Measurements from ENCODE around the gene APCDD1L. TPM values are rescaled to one million over a fixed set of nuclear protein-coding genes. Genes with fewer than 3 reads are reported as not detected.
A peak's percentile ranks its signal among the peaks of the same experiment; 100 is the strongest.
"Not testable (repeated sequence)": the region's sequence is repeated elsewhere in the genome, so short reads cannot be mapped to it uniquely, and the experiment has no call there.

The APCDD1L gene
- total RNA-seq, 1 experiment from 2014 or later, result not detected

DNA sequence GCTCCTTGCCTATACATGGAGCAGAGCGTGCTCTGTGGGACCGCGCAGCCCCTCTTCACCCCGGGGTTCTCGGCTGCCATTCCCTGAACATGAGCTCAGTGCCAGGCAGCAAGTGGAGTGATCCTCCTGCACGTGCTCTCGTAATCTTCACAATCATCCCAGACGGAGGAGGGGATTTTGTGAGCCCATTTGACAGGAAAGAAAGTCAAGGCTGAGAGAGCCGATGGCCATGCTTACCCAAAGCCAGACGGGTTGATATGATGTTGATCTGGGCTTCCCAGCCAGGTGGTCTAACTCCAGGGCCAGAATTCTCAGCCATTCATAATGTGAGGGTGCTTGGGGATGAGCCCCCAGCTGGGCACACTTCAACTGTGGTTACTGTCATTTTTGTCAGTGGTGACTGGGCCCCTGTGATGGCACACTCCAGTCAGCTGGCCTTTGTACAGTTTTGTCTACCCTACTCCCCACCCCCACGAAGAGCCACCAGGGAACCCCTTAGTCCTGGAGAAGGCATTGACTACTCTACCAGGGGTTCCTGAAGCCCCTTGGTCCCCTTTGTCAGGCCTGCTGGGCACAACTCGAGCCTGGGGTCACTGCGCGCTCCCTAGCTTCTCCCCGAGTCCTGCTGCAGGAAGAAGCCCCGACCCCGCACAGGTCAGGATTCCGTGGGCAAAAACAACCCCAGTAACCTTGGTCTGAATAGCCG, 1.5 kb downstream of the APCDD1L start:
- no peaks in the 10 kb centered on the region for H3K9me3 ChIP-seq (replicated peaks)
- no peak overlapping the region for H3K4me3 ChIP-seq
- H3K4me1 ChIP-seq, result no peaks in the 10 kb centered on the region
- no peaks in the 10 kb centered on the region for H3K36me3 ChIP-seq
- DNase-seq, result no peak
- H3K27me3 ChIP-seq, result peaks cover 11% of the 10 kb centered on the region; the same call in 1 of the 2 replicates
- no peak overlapping the region for H3K27ac ChIP-seq

GRCh38 chr20:58512808-58513552, 2.2 kb downstream of the APCDD1L start:
- Histone ChIP-seq H3K9me3 (replicated peaks) (no peaks in the 10 kb centered on the region), H3K36me3 (no peaks in the 10 kb centered on the region), H3K4me3 (no peak overlapping the region), H3K27me3 (peaks cover 11% of the 10 kb centered on the region; the same call in 1 of the 2 replicates), H3K4me1 (no peaks in the 10 kb centered on the region), H3K27ac (no peak overlapping the region)
- DNase-seq, result no peak

DNA sequence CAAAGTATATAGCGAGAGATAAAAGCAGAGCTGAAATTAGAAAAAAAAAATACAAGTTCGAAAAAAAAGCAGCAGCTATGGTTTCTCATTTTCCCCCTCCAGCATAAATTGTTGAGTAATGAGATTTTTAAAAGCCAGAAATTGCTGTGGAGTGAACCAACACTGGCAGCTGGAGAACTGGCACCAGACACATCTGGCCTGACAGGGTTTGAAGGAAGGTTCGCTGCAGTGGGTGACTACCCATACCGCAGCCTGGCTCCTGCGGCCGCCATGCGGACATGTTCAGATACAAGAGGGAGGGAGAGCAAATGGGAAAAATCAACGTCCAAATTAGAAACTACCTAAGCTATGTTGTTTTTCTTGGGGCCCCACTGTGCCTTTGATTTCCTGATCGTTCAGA, 3.3 kb downstream of the APCDD1L start:
- H3K27ac ChIP-seq, result no peak overlapping the region

DNA sequence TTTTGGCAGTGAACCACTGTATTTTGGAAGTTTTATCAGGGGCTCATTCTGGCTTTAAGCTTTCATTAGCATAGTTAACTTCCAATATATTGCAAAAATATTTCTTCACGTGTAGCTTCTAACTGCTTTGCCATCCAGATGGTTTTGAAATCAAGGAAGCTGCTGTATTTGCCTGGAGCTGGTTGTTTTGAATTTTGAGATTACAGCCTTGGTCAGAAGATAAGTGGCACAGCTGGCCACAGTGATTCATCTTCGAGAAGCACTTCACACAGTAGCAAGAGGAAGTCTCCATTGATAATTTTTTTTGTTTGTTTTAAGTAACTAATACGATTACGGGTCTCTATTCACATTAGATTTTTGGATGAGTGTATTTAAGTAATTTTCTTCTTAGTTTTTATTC, 3.8 kb downstream of the APCDD1L start:
- peak in 1 of 2 experiments; percentile 34 for DNase-seq

More for the DNA sequence above, 3.3 kb downstream of the APCDD1L start:
- no peaks in the 10 kb centered on the region for H3K36me3 ChIP-seq
- H3K9me3 ChIP-seq (replicated peaks), result no peaks in the 10 kb centered on the region; the same call in 1 of the 2 replicates
- H3K4me3 ChIP-seq, result no peak overlapping the region
- H3K27me3 ChIP-seq, result peaks cover 11% of the 10 kb centered on the region; the same call in 1 of the 2 replicates
- H3K4me1 ChIP-seq, result no peaks in the 10 kb centered on the region
- no peak for DNase-seq

DNA sequence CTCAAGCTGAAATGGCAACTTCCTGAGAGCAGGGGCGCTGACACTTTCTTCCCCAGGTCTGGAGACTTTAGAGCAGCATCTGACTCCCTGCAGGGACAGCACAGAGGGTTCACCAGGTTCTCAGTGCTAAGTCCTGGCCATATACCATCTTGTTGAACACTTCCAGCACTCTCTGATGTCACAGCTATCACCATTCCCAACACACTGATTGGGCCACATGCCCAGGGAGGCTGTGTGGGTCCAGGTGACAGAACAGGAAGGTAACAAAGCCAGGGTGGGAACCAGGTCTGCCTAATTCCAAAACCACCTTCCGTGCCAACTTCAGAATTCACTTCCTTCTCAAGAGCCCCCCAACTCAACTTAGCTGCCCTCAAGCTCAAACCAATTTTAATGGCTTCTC, 4.3 kb downstream of the APCDD1L start:
- H3K36me3 ChIP-seq, result no peaks in the 10 kb centered on the region
- peaks cover 6% of the 10 kb centered on the region; the same call in 1 of the 2 replicates for H3K27me3 ChIP-seq
- H3K4me3 ChIP-seq, result no peak overlapping the region
- H3K27ac ChIP-seq, result no peak overlapping the region
- DNase-seq, result no peak
- no peaks in the 10 kb centered on the region; the same call in 1 of the 2 replicates for H3K9me3 ChIP-seq (replicated peaks)
- no peaks in the 10 kb centered on the region for H3K4me1 ChIP-seq

More for the DNA sequence above, 3.8 kb downstream of the APCDD1L start:
- Histone ChIP-seq H3K36me3 (no peaks in the 10 kb centered on the region), H3K27me3 (peaks cover 8% of the 10 kb centered on the region; the same call in 1 of the 2 replicates), H3K4me1 (no peaks in the 10 kb centered on the region), H3K4me3 (no peak overlapping the region), H3K9me3 (replicated peaks) (no peaks in the 10 kb centered on the region; the same call in 1 of the 2 replicates), H3K27ac (no peak overlapping the region)

DNA sequence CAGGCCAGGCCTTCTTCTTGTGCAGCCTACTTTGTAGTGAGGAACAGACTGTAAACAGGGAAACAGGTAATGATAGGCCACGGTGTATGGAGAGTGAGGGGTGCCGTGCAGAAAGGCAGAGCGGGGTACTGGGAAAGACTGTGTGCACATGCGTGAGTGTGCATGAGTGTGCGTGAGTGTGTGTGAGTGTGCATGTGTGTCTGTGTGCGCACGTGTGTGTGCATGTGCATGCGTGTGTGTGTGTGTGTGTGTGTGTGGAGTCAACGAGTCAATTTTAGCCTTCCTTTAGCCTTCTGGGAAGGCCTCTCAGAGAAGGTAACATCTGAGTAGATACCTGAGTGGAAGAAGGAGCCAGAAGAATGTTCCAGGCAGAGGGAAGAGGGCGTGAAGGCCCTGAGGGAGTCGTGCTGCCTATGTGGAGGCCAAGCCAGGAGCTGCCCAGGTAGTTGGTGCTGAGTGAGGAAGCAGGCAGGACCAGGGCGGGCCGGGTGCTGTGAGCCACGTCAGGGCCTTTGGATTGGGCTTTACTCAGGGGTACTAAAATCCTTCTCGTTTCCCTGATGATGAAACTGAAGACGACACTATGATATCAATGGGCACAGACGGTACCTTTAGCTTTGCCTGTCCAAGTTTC, 6.3 kb downstream of the APCDD1L start:
- Histone ChIP-seq H3K9me3 (replicated peaks) (no peaks in the 10 kb centered on the region; the same call in 1 of the 2 replicates), H3K36me3 (no peaks in the 10 kb centered on the region), H3K27me3 (peaks cover 6% of the 10 kb centered on the region; the same call in 1 of the 2 replicates), H3K4me1 (no peaks in the 10 kb centered on the region), H3K27ac (no peak overlapping the region), H3K4me3 (no peak overlapping the region)
- no peak for DNase-seq

GRCh38 chr20:58506999-58507398, 8.2 kb downstream of the APCDD1L start:
- H3K4me3 ChIP-seq; H3K9me3 ChIP-seq (replicated peaks); DNase-seq; H3K27ac ChIP-seq; H3K36me3 ChIP-seq; H3K27me3 ChIP-seq; H3K4me1 ChIP-seq: not testable (repeated sequence)

DNA sequence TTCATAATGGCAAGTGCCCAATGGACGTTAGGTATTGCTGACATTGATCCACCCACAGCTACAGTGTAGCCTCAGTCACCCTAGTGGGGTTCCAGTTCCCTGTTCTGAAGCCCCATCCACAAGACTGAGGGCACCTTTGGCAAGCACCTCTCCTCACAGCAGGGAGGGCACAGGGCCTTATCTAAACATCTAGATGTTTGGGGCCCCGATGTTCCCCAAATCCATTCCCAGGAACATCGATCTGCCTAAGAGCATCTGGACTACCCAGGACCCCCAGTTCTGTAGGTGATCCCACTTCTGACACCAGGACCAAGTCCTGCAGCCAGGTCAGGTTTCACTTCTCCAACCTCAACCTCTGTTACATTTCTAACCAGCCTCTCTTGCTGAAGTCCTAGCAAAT, 10.6 kb downstream of the APCDD1L start:
- Histone ChIP-seq H3K9me3 (replicated peaks) (no peaks in the 10 kb centered on the region; the same call in 1 of the 2 replicates), H3K4me1 (no peaks in the 10 kb centered on the region), H3K27ac (no peak overlapping the region), H3K36me3 (no peaks in the 10 kb centered on the region), H3K4me3 (no peak overlapping the region), H3K27me3 (no peaks in the 10 kb centered on the region)
- no peak for DNase-seq

DNA sequence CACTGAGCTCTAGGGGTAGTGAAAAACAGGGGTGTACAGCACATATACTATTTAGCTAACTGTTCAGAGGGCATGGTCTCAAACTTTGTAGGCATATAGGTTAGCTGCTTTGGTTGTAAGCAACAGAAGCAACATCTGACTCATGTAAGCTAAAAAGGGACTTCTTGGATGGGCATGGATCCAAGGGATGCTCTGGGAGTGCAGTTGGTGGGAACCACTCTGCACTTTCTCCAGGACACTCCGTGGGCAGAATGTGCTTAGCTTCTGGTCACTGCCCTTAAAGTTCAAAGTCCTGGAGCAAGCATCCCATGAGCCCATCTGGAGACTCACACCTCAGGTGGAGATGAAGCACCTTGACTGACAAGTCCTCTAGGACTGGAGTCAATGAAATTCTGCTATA, 11.5 kb downstream of the APCDD1L start:
- H3K4me1 ChIP-seq, result no peaks in the 10 kb centered on the region
- no peak overlapping the region for H3K27ac ChIP-seq
- no peak overlapping the region for H3K4me3 ChIP-seq
- no peaks in the 10 kb centered on the region; the same call in 1 of the 2 replicates for H3K9me3 ChIP-seq (replicated peaks)
- no peak for DNase-seq
- no peaks in the 10 kb centered on the region for H3K36me3 ChIP-seq
- no peaks in the 10 kb centered on the region for H3K27me3 ChIP-seq

GRCh38 chr20:58500256-58500655, 14.9 kb downstream of the APCDD1L start:
- no peak overlapping the region for H3K4me3 ChIP-seq
- H3K36me3 ChIP-seq, result no peaks in the 10 kb centered on the region
- no peaks in the 10 kb centered on the region for H3K27me3 ChIP-seq
- H3K27ac ChIP-seq, result no peak overlapping the region
- no peaks in the 10 kb centered on the region for H3K4me1 ChIP-seq
- DNase-seq, result no peak
- H3K9me3 ChIP-seq (replicated peaks), result no peaks in the 10 kb centered on the region

DNA sequence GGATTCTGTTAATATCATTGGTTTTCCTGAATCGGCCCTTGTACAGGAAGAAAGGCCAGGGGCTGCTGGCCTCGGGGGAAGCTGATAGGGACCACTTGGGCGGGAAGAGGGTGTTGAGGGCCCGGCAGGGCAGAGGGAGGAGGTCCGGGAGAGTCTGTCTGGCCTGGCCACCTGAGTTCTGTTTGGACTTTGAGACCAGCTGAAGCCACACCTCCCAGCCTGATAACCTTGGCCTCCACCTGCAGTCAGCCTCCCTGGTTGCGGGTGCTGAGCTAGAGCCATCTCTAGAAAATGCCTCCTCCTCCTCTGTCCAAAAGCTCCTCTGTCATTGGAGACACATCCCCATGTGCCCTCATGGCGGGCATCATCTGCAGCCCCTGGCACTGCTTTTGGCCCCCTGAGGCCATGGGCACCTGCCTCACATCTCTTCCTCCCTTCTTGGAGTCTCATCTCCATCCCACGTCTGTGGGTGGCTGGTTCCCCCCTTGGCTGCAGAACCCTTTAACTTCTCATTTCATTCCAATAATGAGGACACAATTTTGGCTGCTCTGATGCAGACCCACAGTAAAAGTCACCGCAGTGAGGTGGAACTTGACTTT, 16.6 kb downstream of the APCDD1L start:
- H3K27ac ChIP-seq, result no peak overlapping the region
- DNase-seq, result no peak
- no peaks in the 10 kb centered on the region for H3K36me3 ChIP-seq
- no peaks in the 10 kb centered on the region for H3K9me3 ChIP-seq (replicated peaks)
- H3K27me3 ChIP-seq, result no peaks in the 10 kb centered on the region
- no peaks in the 10 kb centered on the region for H3K4me1 ChIP-seq
- H3K4me3 ChIP-seq, result no peak overlapping the region

DNA sequence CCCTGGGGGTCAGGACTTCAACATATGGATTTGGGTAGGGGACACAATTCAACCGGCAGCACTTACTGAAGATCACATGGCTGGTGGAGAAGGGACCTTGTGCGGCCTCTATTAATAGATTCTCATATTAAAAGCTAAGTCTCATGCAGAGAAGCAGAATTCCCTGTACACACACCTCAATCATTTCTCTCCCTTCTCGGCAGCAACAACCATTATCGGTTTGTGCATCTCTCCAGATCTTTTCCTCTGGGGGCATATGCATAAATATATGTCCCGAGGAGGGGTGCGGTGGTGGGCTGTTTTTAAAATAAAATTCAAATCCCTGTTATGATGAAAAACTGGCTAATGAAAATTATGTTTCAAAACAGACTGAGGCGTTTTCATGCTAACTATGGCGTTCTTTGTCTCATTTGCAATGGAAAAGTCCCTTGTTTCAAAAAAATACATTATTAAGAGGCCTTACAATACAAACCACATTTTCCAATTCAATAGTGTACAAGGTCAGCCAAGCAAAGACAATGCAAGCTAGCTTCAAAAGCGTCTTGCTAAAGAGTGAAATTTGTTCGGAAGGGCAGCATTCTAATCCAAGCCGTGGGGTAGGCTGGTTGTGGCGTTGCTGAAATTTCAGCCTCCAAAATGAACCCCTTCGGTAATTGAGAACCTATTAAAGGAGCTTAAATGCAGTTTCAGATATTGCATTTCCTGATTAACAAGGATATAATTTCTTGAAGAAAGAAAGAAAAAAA, 17.3 kb downstream of the APCDD1L start:
- H3K27me3 ChIP-seq, result no peaks in the 10 kb centered on the region
- no peaks in the 10 kb centered on the region for H3K9me3 ChIP-seq (replicated peaks)
- no peak for DNase-seq
- H3K27ac ChIP-seq, result no peak overlapping the region
- no peaks in the 10 kb centered on the region for H3K36me3 ChIP-seq
- H3K4me1 ChIP-seq, result no peaks in the 10 kb centered on the region
- no peak overlapping the region for H3K4me3 ChIP-seq

GRCh38 chr20:58497076-58497641, 18.0 kb downstream of the APCDD1L start:
- H3K4me3 ChIP-seq, result no peak overlapping the region
- no peaks in the 10 kb centered on the region for H3K27me3 ChIP-seq
- DNase-seq, result no peak

GRCh38 chr20:58496429-58496769, 18.8 kb downstream of the APCDD1L start:
- H3K27ac ChIP-seq, result no peak overlapping the region
- H3K4me3 ChIP-seq, result no peak overlapping the region
- H3K27me3 ChIP-seq, result no peaks in the 10 kb centered on the region
- no peaks in the 10 kb centered on the region for H3K36me3 ChIP-seq
- no peak for DNase-seq
- H3K4me1 ChIP-seq, result no peaks in the 10 kb centered on the region
- H3K9me3 ChIP-seq (replicated peaks), result no peaks in the 10 kb centered on the region

More at GRCh38 chr20:58497076-58497641, 18.0 kb downstream of the APCDD1L start:
- no peaks in the 10 kb centered on the region for H3K36me3 ChIP-seq
- no peak overlapping the region for H3K27ac ChIP-seq
- H3K4me1 ChIP-seq, result no peaks in the 10 kb centered on the region
- H3K9me3 ChIP-seq (replicated peaks), result no peaks in the 10 kb centered on the region
